B cell (primary cell): ENCODE data around the gene ETV3L. TPM values are rescaled to one million over a fixed set of nuclear protein-coding genes. Genes with fewer than 3 reads are reported as not detected.

Experiments used
- ATAC-seq: fragments of 200-7000 bp; cut with Tn5 transposase; one replicate; pipeline ENCODE4 v1.10.0; 2021; ENCODE audit warnings: low read depth, mild to moderate bottlenecking, moderate number of reproducible peaks, moderate library complexity
- CTCF ChIA-PET: fragments of 350-600 bp; sonication (Branson Sonifier 250); formaldehyde crosslinking; loops from one replicate; lab custom pipeline; 2021; ENCODE audit warnings: antibody characterized with exemption, inconsistent platforms; lab: Charles Lee
- POLR2A ChIA-PET: fragments of 350-600 bp; sonication (Branson Sonifier 250); formaldehyde crosslinking; loops from one replicate; lab custom pipeline; 2021; ENCODE audit warnings: antibody characterized with exemption; lab: Charles Lee
- DNase-seq: peaks from one replicate; pipeline ENCODE4 v3.0.0; 2013
- H2AFZ ChIP-seq: 2 replicates; pipeline ENCODE4 v1.6.1; 2012; ENCODE audit warnings: mild to moderate bottlenecking, low read depth, low read length; ENCODE audit not compliant: insufficient read depth, poor library complexity, severe bottlenecking
- H3K27ac ChIP-seq, 2 donors: 1 replicate in 1 of 2; 2 replicates in 1 of 2; pipeline ENCODE4 v1.5.1; 2012 to 2013; ENCODE audit warnings: low read length in 2 of 2, mild to moderate bottlenecking in 2 of 2, moderate library complexity in 1 of 2
- H3K27me3 ChIP-seq, 4 experiments: fragments of 200-600 bp in 1 of 4; sonication (generic) in 1 of 4; replicated peaks in 1 of 4; 1 replicate in 2 of 4; 2 replicates in 2 of 4; pipeline versions ENCODE4 v1.6.1 to v1.7.0; 2013 to 2016; ENCODE audit warnings: low read length in 3 of 4, mild to moderate bottlenecking in 2 of 4, mixed read lengths in 1 of 4, moderate library complexity in 1 of 4; ENCODE audit not compliant: insufficient read depth in 4 of 4, control insufficient read depth in 3 of 4; ENCODE audit errors: control extremely low read depth in 1 of 4
- H3K36me3 ChIP-seq, 2 experiments: replicated peaks in 1 of 2; 1 replicate in 1 of 2; 2 replicates in 1 of 2; pipeline versions ENCODE4 v1.6.1 to v1.7.1; 2013; ENCODE audit warnings: low read length in 1 of 2; ENCODE audit not compliant: insufficient read depth in 2 of 2, control insufficient read depth in 1 of 2; ENCODE audit errors: control extremely low read depth in 1 of 2, extremely low read depth in 1 of 2
- H3K4me1 ChIP-seq, 2 donors: fragments of 200-600 bp in 1 of 2; sonication (generic) in 1 of 2; 1 replicate in 1 of 2; 2 replicates in 1 of 2; pipeline versions ENCODE4 v1.5.1 to v1.6.1; 2013 to 2017; ENCODE audit warnings: low read length in 2 of 2; ENCODE audit not compliant: control insufficient read depth in 2 of 2, insufficient read depth in 2 of 2
- H3K4me2 ChIP-seq: replicated peaks from 2 replicates; pipeline ENCODE3; 2012; ENCODE audit warnings: mild to moderate bottlenecking, low read depth, low read length; ENCODE audit not compliant: poor library complexity, severe bottlenecking
- H3K4me3 ChIP-seq, 5 experiments: fragments of 200-600 bp in 1 of 5; sonication (generic) in 1 of 5; 1 replicate in 3 of 5; 2 replicates in 2 of 5; pipeline versions ENCODE4 v1.5.1 to v1.7.0; 2011 to 2016; ENCODE audit warnings: low read length in 4 of 5, mild to moderate bottlenecking in 4 of 5, low read depth in 2 of 5, control low read depth in 1 of 5, moderate library complexity in 1 of 5; ENCODE audit not compliant: insufficient read depth in 1 of 5; ENCODE audit errors: control extremely low read depth in 1 of 5, extremely low read depth in 1 of 5
- H3K79me2 ChIP-seq: fragments of 200-600 bp; sonication (generic); one replicate; pipeline ENCODE4 v1.6.0; 2016; ENCODE audit warnings: low read length; ENCODE audit not compliant: control insufficient read depth, insufficient read depth
- H3K9ac ChIP-seq: fragments of 200-600 bp; sonication (generic); 2 replicates; pipeline ENCODE4 v1.6.1; 2017; ENCODE audit warnings: mild to moderate bottlenecking, low read length, moderate library complexity
- H3K9me3 ChIP-seq, 3 donors: one replicate each; pipeline versions ENCODE4 v1.6.1 to v1.7.1; 2013; ENCODE audit warnings: low read length in 2 of 3; ENCODE audit not compliant: control insufficient read depth in 2 of 3, insufficient read depth in 1 of 3; ENCODE audit errors: control extremely low read depth in 1 of 3
- H4K20me1 ChIP-seq: 2 replicates; pipeline ENCODE4 v1.6.0; 2012; ENCODE audit warnings: mild to moderate bottlenecking, low read length; ENCODE audit not compliant: insufficient read depth, control insufficient read depth, poor library complexity, severe bottlenecking
- H3K27ac Mint-ChIP-seq: one replicate; pipeline ENCODE4 v1.8.0; 2021; ENCODE audit warnings: mixed read lengths
- H3K27me3 Mint-ChIP-seq: one replicate; pipeline ENCODE4 v1.8.0; 2021; ENCODE audit warnings: mixed read lengths
- H3K4me1 Mint-ChIP-seq: one replicate; pipeline ENCODE4 v1.8.0; 2021; ENCODE audit warnings: mixed read lengths
- H3K4me3 Mint-ChIP-seq: one replicate; pipeline ENCODE4 v1.8.0; 2021; ENCODE audit warnings: mixed read lengths
- H3K9me3 Mint-ChIP-seq: one replicate; pipeline ENCODE4 v1.8.0; 2022; ENCODE audit warnings: mixed read lengths; ENCODE audit not compliant: insufficient read depth
- CTCF ChIP-seq: fragments of 200-600 bp; IDR thresholded peaks from one replicate; pipeline ENCODE4 v1.8.0; 2022; ENCODE audit warnings: antibody characterized with exemption, mild to moderate bottlenecking
- EZH2 ChIP-seq: IDR thresholded peaks from 2 replicates; pipeline ENCODE4 v1.6.1; 2012; ENCODE audit warnings: borderline replicate concordance, low read depth, mild to moderate bottlenecking, moderate library complexity, low read length; ENCODE audit not compliant: insufficient read depth, poor library complexity, severe bottlenecking
- WGBS: methylation state at CpG from one replicate; pipeline ENCODE4 v1.1.5; 2013; ENCODE audit warnings: missing lambda C conversion rate; ENCODE audit not compliant: insufficient coverage; 5-methylcytosine and 5-hydroxymethylcytosine counted together
- intact Hi-C: fragments of 100-400 bp; cut with micrococcal nuclease; formaldehyde crosslinking; loops from one replicate; pipeline ENCODE4 v1.10.0; 2022
- polyA plus RNA-seq: library from polyadenylated mRNA; depleted of rRNA; stranded (reverse); fragments of >200 nt; gene quantifications from 2 replicates; pipeline ENCODE4 v1.2.3, GENCODE V29; 2012
- total RNA-seq, 2 donors: library from RNA; stranded (reverse); fragments of 120-200 nt in 1 of 2; gene quantifications; 1 replicate in 1 of 2; 2 replicates in 1 of 2; pipeline versions ENCODE4 v1.2.3 to v1.2.4, GENCODE V29; 2013 to 2022

ETV3L gene
- total and polyA plus RNA-seq, 2 donors (not counting 1 experiment from before 2014, with no cell fraction given), result not detected

GRCh38 chr1:157050836-157051235, 48.8 kb downstream of the ETV3L start:
- Histone ChIP-seq H3K4me3 (no peak overlapping the region), H3K79me2 (no peaks in the 10 kb centered on the region), H3K9ac (no peak overlapping the region), H2AFZ (no peak overlapping the region), H3K4me2 (no peak overlapping the region), H4K20me1 (no peaks in the 10 kb centered on the region), H3K27ac (no peak overlapping the region), H3K9me3 (peaks cover 3 to 10% (median 7%) of the 10 kb centered on the region in 3 donors), H3K36me3 (no peaks in the 10 kb centered on the region), H3K27me3 (peaks cover 0 to 28% (median 20%) of the 10 kb centered on the region in 4 experiments), H3K4me1 (peaks cover 7 to 10% of the 10 kb centered on the region in 2 donors)
- Mint-ChIP-seq H3K4me1 (peaks cover 10% of the 10 kb centered on the region), H3K9me3 (peaks cover 5% of the 10 kb centered on the region), H3K27ac (no peak overlapping the region), H3K27me3 (peaks cover 52% of the 10 kb centered on the region), H3K4me3 (no peak overlapping the region)
- DNase-seq (no peak), ATAC-seq (no peak)
- intact Hi-C loops, result no loop called here
- no peak for TF ChIP-seq EZH2
- WGBS, result 82% methylated on average over 1 of the region's 2 CpGs
- POLR2A ChIA-PET, result no interaction called here
- CTCF ChIA-PET, result interaction anchor here (1.3 kb wide), 1 partner anchor 39 kb away, joined by 5 read pairs; no protein-coding TSS in a partner anchor

DNA sequence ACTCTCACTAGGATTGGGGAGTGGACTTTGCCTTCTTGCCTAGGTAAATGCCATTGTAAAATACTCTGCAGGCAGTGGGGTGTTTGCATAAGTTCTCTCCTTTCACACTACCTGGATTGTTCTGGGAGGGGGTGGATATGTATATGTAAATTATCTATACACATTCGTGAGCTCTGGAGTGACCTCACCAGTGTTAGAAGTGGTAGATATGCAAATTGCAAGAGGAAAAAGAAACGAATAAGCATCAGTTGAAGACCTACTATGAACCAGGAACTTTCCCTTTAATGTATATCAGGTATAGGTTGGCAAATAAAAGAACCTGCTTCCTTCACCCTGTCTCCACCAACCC, 52.6 kb downstream of the ETV3L start:
- no CpG with 5 or more reads among the region's 2 CpGs for WGBS
- Mint-ChIP-seq H3K27ac (no peak overlapping the region), H3K4me3 (peak overlapping the region; percentile 94), H3K9me3 (peaks cover 3% of the 10 kb centered on the region), H3K27me3 (peaks cover 79% of the 10 kb centered on the region), H3K4me1 (peaks cover 13% of the 10 kb centered on the region)
- TF ChIP-seq CTCF (no peak), EZH2 (no peak)
- no peaks in the 10 kb centered on the region for H4K20me1 ChIP-seq
- peaks cover 2 to 3% (median 3%) of the 10 kb centered on the region in 3 donors for H3K9me3 ChIP-seq
- ChIA-PET POLR2A (no interaction called here), CTCF (no interaction called here)
- H3K4me2 ChIP-seq, result no peak overlapping the region
- H2AFZ ChIP-seq, result no peak overlapping the region
- ATAC-seq (no peak), DNase-seq (no peak)
- H3K4me1 ChIP-seq, result peaks cover 12 to 15% of the 10 kb centered on the region in 2 donors
- no peak overlapping the region for H3K4me3 ChIP-seq
- peaks cover 0 to 59% (median 43%) of the 10 kb centered on the region in 4 experiments for H3K27me3 ChIP-seq
- intact Hi-C loops, result no loop called here
- H3K27ac ChIP-seq, result no peak overlapping the region
- no peaks in the 10 kb centered on the region for H3K79me2 ChIP-seq
- no peak overlapping the region for H3K9ac ChIP-seq
- H3K36me3 ChIP-seq, result no peaks in the 10 kb centered on the region
